Left ventricle myocardium inferior (tissue), 1 donor: ENCODE measurements around the gene MAGI1. TPM values are rescaled to one million over a fixed set of nuclear protein-coding genes. Genes with fewer than 3 reads are reported as not detected.

Experiments
- DNase-seq: peaks from one replicate; pipeline ENCODE4 v3.0.0-alpha.2; 2020
- H3K27ac ChIP-seq: fragments of 200-600 bp; replicated peaks from 2 replicates; pipeline ENCODE4 v1.8.0; 2021
- H3K27me3 ChIP-seq: fragments of 200-600 bp; 2 replicates; pipeline ENCODE4 v1.8.0; 2021; ENCODE audit warnings: low read depth
- H3K36me3 ChIP-seq: fragments of 200-600 bp; 2 replicates; pipeline ENCODE4 v1.8.0; 2021
- H3K4me1 ChIP-seq: fragments of 200-600 bp; 2 replicates; pipeline ENCODE4 v1.8.0; 2021
- H3K4me3 ChIP-seq: fragments of 200-600 bp; 2 replicates; pipeline ENCODE4 v1.8.0; 2021; ENCODE audit warnings: mild to moderate bottlenecking, moderate library complexity
- H3K9me3 ChIP-seq: fragments of 200-600 bp; replicated peaks from 2 replicates; pipeline ENCODE4 v1.8.0; 2021
- intact Hi-C: fragments of 100-400 bp; cut with micrococcal nuclease; formaldehyde crosslinking; loops from one replicate; pipeline ENCODE4 v1.11.0; 2022
- total RNA-seq: library from RNA; stranded (reverse); fragmentation: NEBNext Ultra II Directional; extraction: Animal tissue kit (Norgen Biotek cat#: 25700); gene quantifications from one replicate; pipeline ENCODE4 v1.2.1, GENCODE V29; 2021
- TF ChIP-seq, protein P1 (sequence below): fragments of 200-600 bp; IDR thresholded peaks from 2 replicates; pipeline ENCODE4 v1.8.0; 2021; ENCODE audit warnings: antibody characterized with exemption, mild to moderate bottlenecking, borderline replicate concordance
- donor health status: DM: no; HTN: yes; CAD: no; lungs with severe emphysema.

Gene MAGI1
- total RNA-seq, 1 donor from 2014 or later: 36.6 TPM

GRCh38 chr3:65400899-65401298, 637.8 kb downstream of the MAGI1 start:
- H3K27ac ChIP-seq: no peak overlapping the region
- intact Hi-C loops: no loop called here
- no peak overlapping the region for H3K4me3 ChIP-seq
- H3K27me3 ChIP-seq: no peaks in the 10 kb centered on the region
- DNase-seq: no peak
- no peaks in the 10 kb centered on the region for H3K36me3 ChIP-seq
- H3K4me1 ChIP-seq: peaks cover 22% of the 10 kb centered on the region
- H3K9me3 ChIP-seq: no peaks in the 10 kb centered on the region
- TF ChIP-seq, protein P1, sequence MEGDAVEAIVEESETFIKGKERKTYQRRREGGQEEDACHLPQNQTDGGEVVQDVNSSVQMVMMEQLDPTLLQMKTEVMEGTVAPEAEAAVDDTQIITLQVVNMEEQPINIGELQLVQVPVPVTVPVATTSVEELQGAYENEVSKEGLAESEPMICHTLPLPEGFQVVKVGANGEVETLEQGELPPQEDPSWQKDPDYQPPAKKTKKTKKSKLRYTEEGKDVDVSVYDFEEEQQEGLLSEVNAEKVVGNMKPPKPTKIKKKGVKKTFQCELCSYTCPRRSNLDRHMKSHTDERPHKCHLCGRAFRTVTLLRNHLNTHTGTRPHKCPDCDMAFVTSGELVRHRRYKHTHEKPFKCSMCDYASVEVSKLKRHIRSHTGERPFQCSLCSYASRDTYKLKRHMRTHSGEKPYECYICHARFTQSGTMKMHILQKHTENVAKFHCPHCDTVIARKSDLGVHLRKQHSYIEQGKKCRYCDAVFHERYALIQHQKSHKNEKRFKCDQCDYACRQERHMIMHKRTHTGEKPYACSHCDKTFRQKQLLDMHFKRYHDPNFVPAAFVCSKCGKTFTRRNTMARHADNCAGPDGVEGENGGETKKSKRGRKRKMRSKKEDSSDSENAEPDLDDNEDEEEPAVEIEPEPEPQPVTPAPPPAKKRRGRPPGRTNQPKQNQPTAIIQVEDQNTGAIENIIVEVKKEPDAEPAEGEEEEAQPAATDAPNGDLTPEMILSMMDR: no peak

DNA sequence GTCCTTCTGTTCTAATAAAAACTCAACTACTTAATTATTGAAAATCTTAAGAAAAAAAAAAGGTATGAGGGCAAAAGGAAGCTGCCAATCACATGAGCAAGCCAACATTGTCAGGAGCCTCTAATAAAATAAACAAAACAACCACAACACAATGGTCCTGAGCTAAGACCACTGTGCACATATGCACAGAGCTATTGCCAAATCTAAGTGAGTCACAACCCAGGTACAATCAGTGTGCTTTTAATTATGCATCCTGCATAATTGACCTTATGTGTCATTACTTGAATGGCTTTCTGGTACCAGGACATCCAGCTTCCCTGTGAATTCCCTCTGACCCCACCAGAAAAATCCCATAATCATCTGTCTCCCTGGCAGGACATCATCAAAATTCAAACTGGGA, 639.8 kb downstream of the MAGI1 start:
- TF ChIP-seq, protein P1: no peak
- no peaks in the 10 kb centered on the region for H3K36me3 ChIP-seq
- DNase-seq: no peak
- peaks cover 22% of the 10 kb centered on the region for H3K4me1 ChIP-seq
- no peak overlapping the region for H3K27ac ChIP-seq
- H3K4me3 ChIP-seq: no peak overlapping the region
- H3K9me3 ChIP-seq: no peaks in the 10 kb centered on the region
- no peaks in the 10 kb centered on the region for H3K27me3 ChIP-seq
- intact Hi-C loops: no loop called here

- H3K9me3 ChIP-seq: no peaks in the 10 kb centered on the region
- peaks cover 2% of the 10 kb centered on the region for H3K36me3 ChIP-seq
- H3K4me1 ChIP-seq: peaks cover 6% of the 10 kb centered on the region
- no peaks in the 10 kb centered on the region for H3K27me3 ChIP-seq
- DNase-seq: no peak
- intact Hi-C loops: no loop called here
- TF ChIP-seq, protein P1: no peak
- no peak overlapping the region for H3K4me3 ChIP-seq
- no peak overlapping the region for H3K27ac ChIP-seq
Measured at GRCh38 chr3:65396078-65396477, 642.6 kb downstream of the MAGI1 start.

GRCh38 chr3:65391068-65391467, 647.6 kb downstream of the MAGI1 start:
- H3K9me3 ChIP-seq: no peaks in the 10 kb centered on the region
- H3K4me1 ChIP-seq: no peaks in the 10 kb centered on the region
- TF ChIP-seq, protein P1: no peak
- no peak for DNase-seq
- no peak overlapping the region for H3K27ac ChIP-seq
- intact Hi-C loops: no loop called here
- no peaks in the 10 kb centered on the region for H3K27me3 ChIP-seq
- H3K4me3 ChIP-seq: no peak overlapping the region
- peaks cover 16% of the 10 kb centered on the region for H3K36me3 ChIP-seq

- intact Hi-C loops: no loop called here
Measured at GRCh38 chr3:65385805-65386204, 652.9 kb downstream of the MAGI1 start.

More at GRCh38 chr3:65385805-65386204, 652.9 kb downstream of the MAGI1 start:
- Histone ChIP-seq H3K4me1 (no peaks in the 10 kb centered on the region), H3K4me3 (no peak overlapping the region), H3K9me3 (no peaks in the 10 kb centered on the region), H3K27me3 (no peaks in the 10 kb centered on the region), H3K36me3 (peaks cover 42% of the 10 kb centered on the region), H3K27ac (no peak overlapping the region)
- TF ChIP-seq, protein P1: no peak
- no peak for DNase-seq
